Hypothalamus (tissue), 51 donors: ENCODE results near the gene SMAD5.

Source experiments
- DNase-seq, 51 donors: peaks; one replicate each; lab custom pipeline; 2025; lab: John Stamatoyannopoulos, UW

SMAD5 gene

DNA sequence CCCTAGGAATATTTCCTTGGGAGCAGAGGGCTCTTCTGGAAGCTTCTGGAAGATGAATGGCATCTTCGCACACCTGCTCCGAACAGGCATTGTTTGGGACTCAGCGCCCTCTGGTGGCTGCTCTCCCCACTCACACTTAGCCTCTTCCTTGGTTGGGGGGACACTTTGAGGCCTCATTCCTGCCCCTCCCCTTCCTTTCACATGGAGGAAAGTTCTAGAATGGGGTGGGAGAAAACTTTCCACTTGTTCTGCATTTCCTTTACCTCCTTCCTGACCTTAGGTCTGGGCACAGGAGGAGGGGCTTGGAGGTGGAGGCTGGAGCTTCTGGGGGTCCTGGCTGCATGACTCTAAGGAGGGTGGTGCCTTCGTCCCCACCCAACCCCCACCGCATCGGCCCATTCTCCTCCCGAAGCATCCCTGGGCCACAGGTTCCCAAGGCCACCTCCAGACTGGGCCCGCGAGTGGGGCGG is 79.6 kb downstream of the SMAD5 start:
- peak in 33 of 51 donors; percentile 2 to 81 (median 22) for DNase-seq

DNA sequence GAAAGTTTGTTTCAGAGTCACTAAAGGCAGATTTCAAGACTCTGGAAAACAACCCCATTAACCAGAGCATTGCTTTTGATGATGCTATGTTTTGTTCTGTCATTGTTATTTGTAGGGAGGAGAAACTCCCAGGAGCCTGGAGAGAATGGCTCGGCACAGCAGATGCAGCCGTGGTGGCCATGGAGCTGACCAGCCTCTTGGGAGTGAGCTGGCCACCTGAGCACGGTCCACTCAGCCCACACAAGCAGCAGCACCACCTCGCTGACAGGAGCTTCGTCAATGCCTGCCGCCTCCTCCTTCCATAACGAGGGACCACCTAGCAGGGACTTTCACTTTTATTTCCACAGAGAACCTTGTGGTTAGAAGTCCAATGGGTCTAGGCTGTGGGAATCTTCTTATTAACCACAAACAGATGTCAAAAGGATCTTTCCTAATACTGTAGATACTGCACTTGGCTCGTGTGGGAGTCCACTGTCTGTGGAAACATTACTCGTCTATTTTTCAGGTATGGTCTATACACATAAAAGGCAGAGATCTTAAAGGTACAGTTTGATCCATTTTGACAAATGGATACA is 81.4 kb downstream of the SMAD5 start:
- no peak for DNase-seq

DNA sequence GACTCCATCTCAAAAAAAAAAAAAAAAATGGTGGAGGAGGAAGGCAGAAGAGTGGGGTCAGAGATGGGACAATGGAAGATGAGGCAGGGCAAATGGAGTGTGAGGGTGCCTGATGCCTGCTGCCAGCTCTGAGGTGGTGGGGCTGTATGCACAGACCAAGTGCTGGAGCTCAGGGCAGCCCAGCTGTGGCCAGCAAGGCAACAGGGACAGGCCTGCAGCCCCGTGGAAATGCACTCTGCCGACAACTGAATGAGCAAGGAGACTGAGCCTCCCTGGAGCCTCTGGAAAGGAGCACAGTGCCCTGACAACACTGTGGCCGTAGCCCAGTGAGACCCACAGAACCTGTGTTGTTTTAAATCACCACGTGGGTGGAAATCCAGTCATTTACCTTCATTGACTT is 83.2 kb downstream of the SMAD5 start:
- no peak for DNase-seq

DNA sequence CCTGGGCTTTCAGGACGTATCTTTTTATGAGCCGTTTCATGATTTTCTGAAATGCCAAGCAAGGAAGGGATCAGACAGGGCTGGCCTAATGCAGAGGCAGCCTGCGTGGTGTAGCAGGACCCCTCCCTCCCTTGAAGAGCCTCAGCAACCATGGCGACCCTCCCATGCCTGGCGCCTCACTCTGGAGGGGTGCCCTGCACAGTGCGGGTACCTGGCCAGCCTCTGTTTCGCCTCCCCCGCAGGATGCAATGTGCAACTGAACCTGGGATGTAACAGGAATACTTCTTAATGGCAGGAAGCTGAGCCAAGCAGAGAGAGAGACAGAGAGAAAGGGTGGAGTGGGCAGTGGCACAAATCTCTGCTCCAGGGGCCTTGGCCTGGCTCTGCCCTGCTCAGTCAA is 83.6 kb downstream of the SMAD5 start:
- no peak for DNase-seq

DNA sequence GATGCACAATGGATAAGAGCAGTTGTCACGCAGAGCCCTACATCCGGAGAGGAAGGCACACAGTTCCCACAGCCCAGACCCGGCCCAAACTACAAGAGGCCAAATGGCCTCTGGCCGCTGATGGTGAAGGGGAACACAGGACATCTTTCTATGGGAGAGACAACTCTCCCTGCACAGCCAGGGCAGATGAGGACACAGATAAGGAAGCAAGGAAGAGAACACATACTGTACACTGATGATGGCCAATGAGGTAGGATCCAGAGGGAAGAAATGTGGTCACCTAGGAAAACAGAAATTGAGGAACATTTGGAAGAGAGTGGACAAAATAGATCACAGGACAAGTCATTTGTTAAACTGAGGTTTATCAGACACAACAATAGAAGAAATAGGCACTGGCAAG is 88.7 kb downstream of the SMAD5 start:
- DNase-seq = no peak

DNA sequence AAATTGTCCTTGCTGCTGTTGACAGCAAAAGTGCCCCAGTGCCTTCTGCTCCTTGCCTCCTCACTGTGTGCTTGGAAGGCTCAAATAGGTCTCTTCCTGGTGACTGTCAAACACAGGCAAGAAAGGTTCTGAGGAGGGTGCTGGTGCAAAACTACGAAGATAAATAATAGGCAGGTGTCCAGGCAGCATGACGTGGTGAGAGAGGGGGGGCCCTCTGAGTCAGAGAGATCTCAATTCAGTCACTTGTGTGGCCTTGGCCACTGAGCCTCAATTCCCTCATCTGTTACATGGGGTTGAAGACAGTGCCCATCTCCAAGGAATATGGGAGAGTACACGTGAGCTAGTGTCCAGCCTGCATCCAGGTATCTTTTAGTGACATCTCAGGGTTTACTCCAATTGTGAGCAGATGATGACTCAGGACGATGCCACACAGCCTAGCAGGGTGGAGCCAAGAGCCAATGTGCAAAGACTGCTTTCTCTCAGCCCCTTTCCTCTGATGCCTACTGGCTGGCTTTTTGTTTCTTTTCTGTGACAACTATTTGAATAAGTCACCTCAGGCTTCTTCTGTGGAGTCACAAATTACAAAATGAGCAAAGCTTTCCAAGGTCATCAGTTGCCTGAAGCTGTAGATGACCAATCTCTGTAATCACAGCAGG is 90.1 kb downstream of the SMAD5 start:
- DNase-seq = no peak

DNA sequence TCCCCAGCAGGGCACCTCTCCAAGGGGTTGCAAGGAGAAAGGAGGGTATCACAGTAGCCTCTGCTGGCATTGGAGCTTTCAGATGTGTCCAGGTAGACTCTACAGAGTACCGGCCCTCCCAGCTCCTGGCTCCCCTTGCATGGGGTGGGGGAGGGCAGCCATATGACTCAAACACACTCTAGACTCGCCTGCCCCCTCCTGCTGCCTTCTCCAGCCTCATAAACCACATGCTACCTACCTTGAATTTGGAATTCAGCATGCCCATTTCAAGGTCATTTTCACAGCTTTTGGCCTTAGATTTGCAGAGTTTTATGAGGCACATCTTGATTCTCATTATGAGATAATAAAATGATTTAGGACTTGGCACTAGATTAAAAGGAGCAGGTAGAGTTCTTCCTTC is 93.2 kb downstream of the SMAD5 start:
- DNase-seq = no peak

DNA sequence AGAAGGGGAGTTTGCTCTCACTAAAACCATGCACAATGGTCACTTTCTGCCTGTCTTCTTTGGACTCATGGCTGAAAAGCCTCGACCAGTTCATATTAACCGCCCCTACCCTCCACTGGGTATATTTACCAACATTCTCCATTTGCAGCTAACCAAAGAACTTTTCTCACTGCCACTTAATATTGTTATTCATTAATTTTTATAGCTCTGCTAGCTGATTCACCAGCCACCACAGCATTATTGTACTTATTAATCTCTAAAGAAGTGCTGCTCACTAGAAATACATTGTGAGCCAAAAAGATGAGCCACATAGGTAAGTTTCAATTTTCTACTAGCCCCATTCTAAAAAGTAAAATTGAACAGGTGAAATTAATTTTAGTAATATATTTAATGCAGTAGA is 93.8 kb downstream of the SMAD5 start:
- no peak for DNase-seq

DNA sequence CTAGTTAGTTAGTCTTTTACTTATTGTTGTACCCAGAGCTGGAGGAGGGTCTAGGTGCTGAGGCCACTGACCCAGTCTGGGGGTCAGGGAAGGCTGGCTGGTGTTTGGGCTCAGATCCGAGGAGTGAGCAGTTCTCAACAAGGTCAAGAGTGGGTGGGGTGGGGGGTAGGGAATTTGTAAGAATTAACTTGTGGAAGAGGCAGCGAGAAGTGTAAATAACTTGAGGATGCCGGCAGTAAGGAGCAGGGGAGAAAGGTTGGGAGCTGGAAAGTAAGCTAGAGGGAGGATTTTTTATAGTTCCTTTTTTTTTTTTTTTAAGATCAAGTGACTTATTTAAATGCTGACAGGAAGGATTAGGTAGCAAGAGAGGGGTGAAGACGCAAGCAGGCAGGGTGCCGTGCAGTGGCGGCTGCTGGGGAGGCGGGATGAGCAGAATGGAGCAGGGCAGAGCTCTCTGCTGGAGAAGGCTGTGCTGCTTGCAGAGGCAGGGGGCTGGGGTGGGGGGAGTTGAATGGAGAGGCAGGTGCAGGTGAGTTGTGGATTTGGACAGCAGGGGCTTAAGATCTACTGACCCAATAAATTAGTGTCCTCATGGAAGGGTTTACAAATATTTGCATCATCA is 95.6 kb downstream of the SMAD5 start:
- DNase-seq = no peak

DNA sequence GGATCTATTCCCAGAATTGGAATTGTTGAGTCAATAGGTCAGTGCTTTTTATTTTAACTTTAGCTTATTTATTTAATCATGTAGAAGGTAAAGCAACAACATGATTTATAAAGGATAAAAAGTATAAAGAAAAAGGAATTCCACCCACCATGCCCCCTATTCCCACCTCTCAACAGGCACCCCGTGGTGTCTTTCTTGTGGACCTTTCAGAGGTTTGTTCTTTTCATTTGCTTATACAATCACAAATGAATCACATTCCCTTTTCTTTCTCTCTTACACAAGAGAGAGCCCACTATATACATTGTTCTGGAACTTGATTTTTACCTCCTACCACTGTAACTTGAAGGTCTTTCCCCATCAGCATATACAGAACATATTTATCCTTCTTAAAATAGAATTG is 97.5 kb downstream of the SMAD5 start:
- no peak for DNase-seq

DNA sequence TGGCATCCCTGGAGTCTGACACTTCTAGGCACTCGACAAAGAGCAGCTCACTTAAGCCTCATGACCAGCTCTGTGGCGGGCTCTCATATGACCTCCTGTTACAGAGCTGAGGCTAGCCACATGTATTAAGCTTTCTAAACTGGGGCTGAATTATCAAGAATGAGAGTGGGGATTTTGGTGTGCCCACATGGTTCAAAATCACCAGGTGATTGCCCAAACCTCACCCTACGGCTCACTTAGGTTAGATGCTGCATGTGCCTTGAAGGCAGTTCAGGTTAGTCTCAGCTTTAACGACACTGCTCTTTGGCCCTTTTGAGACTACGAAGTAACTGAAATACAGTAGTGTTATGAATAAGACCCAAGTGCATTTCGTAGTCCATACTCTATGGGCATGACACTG is 99.7 kb downstream of the SMAD5 start:
- DNase-seq = no peak
